HG02973 (cell line): Measurements from ENCODE around the gene GSG1L.

Experiments used
- ATAC-seq: cut with Tn5 transposase; IDR thresholded peaks from one replicate; pipeline ENCODE4 v1.9.1; 2021; ENCODE audit warnings: moderate library complexity; ENCODE audit not compliant: unreplicated experiment

Gene GSG1L

DNA sequence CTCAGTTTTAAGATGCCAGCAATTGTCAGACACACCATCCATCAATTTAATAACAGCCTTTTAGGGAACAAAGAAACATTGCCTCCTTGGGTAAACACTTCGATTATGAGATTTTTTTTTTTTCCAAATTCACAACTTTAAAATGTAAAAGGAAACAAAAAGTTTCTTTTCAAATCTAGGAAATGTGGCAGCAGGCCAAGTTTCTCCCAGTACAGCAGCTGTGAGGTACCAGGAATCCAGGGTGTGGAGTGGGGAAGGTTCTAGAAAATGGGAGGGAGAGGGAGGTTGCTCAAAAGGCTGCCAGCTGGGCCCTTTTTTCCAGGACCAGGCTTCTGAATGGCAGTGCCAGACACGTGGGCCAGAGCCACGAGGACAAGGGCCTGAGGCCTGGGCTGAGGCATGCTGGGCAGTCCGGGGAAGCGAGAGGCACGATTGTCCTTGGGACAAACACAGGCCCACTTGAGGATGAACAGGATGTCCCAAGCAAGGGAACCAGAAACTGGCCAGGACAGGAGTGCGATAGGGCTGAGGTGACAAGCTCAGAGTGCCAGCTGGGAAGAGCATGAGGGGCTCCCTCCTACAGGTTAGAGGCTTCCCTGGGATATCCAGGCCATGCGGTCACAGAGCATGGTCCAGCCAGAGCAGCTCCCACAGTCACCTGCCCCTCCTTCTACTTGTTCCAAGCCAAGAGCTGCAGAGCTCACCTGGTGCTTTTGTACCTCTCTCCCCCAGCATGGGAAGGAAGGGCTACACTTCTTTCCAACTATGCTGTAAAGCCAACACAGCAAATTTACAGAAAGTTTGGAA, 298.4 kb downstream of the GSG1L start:
- no peak for ATAC-seq

DNA sequence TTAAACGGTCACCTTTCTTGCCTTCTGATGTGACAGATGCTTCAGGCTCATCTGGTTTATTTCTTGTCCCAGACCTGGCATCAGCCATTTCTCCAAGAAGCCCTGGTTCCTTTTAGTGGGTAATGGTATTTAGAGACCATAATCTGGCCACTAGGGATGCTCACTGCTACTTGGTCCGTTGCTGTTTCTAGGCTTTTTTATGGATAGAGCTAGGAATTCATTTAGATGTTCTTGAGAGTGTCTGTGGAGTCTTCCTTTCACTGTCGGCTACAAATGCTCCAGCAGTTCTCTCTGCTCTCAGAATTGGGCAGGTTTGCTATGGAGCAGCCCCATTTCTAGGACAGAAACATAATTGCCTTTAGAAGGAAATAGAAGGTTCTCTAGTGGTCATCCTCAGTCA, 299.1 kb downstream of the GSG1L start:
- no peak for ATAC-seq

DNA sequence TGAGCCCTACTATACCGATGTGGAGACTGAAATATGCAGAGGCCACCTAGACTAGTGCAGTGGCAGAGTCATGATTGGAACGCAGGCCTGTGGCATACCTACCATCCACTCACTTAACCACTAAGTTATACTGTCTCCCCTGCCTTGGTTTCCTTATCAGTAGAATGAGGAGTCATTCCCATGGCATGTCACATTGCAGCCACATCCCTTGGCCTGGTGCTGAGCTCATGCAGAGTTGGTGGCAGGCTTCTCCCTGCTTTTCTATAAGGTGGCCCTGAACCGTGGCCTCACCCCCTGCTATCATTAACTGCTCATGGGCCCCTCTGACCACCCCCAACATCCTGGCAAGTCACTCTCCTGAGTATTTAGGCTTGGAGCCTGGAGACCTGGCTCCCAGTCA, 301.1 kb downstream of the GSG1L start:
- ATAC-seq = no peak

DNA sequence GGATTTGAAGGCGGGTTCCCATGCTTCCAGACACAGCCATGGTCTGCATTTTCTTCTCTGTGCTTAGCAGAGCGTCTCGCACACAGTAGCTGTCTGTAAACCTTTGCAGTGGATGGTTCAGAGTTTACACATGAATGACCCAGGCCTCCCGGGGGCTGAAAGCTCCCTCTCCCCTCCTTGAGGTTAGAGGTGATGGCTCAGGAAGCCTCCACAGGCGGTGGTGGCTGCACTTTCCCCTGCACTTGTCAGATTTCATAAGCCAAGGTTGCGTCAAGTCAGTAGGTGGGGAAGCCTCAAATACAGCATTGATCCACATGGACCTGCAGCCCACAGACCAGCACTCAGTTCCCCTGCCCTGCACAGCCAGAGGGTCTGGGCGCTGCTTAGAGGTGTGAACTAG, 301.7 kb downstream of the GSG1L start:
- no peak for ATAC-seq

DNA sequence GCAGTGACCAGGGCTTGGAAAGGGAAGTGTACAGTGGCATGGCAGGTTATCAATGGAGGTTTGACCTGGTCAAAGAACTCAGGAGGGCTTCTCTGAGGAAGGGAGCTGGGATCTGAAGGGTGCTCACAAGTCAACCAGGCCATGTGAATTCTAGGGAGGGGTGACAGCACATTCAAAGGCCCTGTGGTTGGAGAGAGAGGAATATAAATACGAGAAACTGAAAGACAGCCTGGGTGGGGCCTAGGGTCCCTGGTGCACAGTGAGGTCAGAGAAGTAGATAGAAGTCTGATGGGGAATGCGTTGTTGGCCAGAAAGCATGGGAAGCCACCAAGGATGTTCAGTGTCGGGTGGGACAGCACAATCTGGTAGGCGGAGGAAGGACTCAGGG, 302.7 kb downstream of the GSG1L start:
- no peak for ATAC-seq

DNA sequence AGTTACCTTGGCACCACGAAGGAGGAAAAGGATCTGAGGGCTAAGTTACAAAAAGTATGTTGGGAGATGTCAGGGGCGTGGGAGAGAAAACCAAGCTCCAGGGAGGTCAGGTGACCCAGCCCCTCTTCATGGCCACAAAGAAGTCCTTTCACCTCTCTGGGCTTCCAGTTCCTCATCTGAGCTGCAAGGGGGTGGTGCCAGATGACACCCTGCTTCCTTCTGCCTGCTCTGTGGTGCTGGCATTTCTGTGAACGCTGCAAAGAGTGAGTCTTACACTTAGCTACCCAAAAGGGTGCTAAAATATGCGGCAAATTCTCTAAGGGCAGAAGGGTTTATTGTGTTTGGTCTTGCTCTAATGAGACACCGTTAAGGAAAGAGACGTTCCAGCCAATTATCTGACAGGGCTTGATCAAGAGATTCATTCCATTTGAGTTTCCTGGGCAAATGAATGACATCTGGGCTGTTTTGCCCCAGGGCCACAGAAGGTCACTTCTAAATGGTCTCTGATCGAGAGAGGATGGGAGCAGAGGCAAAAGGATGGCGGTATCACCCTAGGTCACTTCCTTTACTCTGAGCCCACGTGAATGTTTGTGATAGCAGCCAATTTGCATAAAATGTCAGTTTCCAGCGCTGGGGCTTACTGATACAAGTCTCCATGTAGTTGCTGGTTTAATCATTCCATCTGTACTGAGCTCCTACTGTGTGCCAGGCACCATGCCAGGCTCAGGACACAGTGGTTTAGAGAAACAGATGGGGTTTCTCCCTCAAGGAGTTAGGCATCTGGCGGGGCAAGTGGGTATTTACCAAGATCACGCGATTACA, 303.3 kb downstream of the GSG1L start:
- no peak for ATAC-seq

DNA sequence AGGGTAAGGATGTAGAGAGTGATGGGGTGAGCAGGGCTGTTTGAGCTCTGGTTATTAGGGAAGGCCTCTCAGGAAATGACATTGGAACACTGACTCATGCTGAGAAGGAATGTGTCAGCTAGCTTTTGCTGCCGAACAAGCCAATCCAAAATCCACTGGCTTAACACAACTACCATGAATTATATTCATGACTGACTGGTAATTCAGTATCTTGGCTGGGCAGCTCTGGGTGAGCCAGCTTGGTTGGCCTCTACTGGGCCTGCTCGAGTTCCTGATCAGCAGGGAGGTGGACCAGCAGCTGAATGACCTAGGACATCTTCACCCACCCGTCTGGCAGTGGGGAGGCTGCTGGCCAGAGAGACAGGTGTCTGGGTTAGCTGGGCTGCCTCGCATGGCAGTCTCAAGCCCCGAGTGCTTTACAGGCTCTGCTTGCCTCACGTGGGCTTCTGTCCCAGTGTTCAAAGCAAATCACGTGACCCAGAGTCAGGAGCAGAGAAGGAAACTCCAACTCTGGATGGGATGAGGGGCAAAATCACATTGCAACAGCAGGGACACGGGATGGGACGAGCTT, 304.1 kb downstream of the GSG1L start:
- ATAC-seq = no peak

DNA sequence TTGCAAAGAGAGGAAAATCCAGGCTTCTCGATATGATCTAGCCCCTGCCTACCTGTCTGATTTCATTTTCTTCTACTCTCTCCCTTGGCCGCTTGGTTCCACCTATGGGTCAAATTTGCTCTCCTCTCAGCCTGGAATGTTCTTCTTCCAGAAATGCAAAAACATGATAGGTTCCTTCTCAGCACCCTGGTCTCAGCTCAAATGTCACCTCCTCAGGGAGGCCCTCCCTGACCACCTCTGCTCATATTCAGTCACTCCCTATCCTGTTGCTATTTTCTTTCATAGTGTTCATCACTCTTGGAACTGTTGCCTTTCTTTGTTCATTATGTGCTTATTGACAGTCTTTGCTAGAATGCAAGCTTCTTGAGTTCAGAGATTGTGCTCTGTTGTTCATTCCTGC, 305.0 kb downstream of the GSG1L start:
- no peak for ATAC-seq

DNA sequence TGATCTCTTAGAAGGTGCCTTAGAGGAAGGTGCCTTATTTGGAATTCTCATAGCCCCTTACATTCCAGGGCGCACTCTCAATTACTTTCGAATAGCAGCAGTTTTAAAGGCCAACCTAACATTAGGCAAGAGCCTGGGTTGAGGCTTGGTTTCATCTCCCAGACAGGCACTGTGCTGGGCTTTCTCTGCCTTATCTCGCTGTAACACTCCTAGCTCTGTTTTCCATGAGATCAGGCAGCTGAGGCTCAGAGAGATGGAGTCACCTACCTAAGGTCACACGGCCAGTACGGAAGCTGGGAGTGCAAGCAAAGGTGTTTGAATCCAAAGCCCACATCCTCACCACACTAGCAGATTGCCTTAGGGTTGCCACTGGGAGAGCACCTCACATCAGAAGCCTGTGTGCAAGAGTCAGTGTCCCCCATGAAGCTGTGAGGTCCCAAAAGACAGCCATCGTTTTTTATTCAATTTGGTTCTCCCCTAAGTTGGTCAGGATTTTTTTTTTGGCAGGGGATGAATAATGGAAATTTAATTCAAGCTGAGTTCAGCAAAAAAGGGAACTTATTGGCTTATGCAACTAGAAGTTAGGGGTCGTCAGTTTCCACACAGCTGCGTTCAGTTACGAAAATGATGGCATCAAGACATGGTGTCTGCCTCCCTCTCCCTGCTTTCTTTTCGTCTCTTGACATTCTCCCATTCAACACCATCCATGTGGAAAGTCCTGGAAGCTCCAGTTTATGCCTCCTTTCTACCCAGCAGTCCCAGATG, 307.1 kb downstream of the GSG1L start:
- no peak for ATAC-seq

DNA sequence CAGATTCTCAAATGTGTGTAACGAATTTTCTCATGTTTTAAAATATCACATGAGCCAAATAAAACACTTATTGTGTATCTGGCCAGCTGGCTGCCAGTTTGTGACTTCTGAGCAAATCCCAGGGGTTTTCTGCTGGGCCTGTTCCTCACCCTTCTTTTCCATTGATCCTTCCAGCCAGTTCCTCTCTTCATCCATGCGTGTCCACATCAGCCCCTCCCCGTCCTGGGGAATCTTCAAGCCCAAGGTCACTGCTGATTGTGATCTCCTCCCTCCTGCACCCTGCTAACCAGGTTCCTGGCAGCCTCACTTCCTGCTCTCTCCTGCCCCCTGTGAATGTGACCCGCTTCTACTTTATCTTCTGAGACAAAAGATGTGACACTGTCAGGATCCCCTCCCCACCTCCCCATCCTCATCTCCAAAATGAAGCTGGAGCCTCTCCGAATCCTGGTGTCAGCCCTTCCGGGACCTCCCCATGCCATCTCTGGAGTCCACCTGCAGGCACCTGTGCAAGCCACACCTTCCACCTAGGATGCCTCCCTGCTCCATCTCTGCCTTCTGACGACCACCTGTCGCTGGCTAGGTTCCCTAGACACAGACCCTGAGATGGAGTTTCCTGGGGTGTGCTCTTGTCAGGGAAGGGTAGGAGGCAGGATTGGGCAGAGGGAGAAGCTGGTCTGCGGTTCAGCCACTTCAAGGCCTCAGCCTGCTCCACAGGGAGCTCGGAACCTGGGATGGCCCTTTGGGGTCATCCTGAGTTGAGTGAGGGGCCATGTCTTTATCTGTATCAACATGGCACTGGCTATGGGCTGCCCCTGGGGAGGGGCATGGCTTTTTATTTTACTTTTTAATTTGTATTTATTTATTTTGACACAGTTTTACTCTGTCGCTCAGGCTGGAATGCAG, 308.5 kb downstream of the GSG1L start:
- ATAC-seq = no peak

DNA sequence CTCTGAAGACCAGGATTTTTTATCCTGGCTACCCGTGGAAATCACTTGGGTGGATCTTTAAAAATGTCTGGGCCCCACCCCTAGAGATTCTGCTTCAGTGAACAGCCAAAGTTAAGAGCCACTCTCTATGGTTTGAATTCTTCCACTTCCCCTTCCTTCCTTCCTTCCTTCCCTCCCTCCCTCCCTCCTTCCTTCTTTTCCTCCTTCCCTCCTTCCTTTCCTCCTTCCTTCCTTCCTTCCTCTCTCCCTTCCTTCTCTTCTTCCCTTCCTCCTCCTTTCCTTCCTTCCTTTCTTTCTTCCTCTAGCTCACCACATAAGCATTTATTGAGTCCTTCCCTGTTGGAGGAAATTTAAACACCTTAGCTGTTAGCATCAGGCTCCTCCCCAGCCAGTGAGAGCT, 310.0 kb downstream of the GSG1L start:
- ATAC-seq = no peak

DNA sequence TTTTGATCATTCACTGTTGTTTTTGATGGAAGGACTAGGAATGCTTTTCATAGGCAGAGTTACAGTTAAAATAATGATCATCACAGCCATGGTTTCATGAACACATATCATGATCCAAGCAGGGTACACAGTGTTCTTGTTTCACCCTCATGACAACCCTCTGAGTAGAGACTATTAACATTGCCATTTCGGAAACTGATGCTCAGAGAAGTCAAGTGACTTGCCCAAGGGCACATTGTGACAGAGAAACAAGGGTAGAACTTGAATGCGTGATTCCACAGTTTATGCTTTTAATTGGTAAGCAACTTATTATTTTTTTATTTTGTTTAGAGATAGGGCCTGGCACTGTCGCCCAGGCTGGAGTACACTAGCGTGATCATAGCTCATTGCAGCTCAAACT, 311.3 kb downstream of the GSG1L start:
- ATAC-seq = no peak

DNA sequence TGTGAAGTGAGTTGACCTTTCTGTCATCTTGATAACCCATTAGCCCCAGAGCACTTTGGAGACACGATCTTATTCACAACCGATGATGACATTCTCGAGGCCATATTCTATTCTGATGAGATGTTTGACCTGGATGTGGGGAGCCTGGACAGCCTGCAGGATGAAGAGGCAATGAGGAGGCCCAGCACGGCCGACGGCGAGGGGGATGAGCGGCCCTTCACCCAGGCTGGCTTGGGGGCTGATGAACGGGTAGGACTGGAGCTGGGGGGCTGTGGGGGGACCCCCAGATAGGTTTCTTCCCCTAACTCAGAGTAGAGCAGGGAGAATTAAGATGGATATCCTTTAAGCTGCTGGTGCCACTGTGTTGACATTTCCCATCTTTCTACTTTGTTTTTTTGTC, 311.8 kb downstream of the GSG1L start:
- no peak for ATAC-seq

DNA sequence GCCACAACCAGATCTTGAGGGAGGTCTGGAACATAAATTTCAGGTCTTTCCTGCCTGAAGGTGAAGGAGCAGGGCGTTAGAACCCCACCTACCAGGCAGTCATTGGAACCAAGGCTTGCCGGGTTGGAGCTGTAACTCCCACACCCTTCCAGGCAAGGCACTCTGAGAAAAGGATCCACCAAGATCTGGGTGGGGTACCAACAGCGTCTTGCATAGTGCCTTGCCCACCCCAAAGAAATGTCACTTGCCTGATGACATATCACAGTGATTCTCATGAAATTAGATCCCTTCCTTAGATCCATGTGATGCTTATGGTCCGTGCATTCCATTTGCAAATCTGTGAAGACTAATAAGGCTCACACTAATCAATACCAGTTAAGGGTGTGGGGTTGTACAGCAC, 312.3 kb downstream of the GSG1L start:
- ATAC-seq = no peak

DNA sequence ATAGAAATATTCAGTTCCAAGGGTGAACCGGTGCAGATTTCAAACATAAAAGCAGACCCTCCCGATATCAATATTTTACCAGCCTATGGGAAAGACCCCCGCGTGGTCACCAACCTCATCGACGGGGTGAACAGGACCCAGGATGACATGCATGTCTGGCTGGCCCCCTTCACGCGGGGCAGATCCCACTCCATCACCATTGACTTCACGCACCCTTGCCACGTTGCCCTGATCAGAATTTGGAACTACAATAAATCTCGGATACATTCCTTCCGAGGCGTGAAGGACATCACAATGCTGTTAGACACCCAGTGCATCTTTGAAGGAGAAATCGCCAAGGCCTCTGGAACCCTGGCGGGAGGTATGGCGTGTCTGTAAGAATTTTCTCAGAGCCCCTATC, 313.6 kb downstream of the GSG1L start:
- no peak for ATAC-seq

DNA sequence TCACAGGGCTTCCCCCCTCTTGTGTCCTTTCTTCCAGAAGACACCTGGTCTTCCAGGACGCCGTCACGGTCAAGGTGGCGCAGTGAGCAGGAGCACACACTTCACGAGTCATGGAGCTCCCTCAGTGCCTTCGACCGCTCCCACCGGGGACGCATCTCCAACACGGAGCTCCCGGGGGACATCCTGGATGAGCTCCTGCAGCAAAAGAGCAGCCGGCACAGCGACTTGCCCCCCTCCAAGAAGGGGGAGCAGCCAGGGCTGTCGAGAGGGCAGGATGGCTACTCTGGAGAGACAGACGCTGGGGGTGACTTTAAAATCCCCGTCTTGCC, 314.0 kb downstream of the GSG1L start:
- no peak for ATAC-seq

DNA sequence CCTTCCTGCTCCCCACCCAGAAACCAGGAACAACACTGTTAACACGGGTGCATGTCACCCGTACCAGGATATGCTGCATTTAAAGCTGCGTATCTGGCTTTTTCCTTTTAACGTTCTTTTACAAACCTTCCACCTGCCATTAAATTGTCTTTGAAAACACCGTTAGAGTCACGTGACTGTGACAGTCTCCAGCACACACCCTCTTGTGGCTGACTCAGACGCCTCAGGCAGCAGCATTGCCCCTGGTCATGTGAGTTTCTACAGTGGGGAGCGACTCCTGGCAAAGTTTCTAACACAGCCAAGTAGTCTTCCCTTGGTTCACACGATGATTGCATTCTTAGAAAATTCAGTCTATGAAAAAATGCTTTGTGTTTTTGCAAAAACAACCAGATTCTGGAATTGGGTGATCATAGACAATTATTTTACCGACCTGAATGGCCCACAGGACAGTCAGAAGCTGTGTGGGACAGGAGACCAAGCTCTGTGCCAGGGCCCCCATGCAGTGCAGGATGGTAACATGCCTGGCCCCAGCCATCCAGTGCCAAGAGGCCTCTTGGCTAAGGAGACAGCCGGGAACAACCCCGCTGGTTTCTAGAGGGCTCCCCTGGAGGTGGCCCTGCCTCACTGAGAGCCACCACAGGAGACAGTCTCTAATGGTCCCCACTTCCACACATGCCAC, 314.5 kb downstream of the GSG1L start:
- no peak for ATAC-seq

DNA sequence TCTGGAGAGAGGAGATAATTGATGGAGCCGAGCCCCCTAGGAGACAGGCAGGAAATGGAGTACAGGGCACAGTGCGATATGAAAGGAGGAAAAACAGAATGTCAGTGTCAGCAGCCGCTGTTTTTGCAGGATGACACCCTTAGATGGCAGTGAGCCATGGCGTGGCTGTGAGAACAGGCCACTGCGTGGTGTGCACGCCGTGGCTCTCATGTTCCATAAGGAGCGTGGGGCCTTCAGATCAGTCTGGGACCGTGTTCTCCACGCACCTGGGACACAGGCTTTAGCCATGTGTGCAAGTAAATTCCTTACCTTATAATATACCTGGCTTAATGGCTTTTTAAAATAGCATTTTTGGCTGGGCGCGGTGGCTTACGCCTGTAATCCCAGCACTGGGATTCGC, 315.6 kb downstream of the GSG1L start:
- ATAC-seq = no peak

DNA sequence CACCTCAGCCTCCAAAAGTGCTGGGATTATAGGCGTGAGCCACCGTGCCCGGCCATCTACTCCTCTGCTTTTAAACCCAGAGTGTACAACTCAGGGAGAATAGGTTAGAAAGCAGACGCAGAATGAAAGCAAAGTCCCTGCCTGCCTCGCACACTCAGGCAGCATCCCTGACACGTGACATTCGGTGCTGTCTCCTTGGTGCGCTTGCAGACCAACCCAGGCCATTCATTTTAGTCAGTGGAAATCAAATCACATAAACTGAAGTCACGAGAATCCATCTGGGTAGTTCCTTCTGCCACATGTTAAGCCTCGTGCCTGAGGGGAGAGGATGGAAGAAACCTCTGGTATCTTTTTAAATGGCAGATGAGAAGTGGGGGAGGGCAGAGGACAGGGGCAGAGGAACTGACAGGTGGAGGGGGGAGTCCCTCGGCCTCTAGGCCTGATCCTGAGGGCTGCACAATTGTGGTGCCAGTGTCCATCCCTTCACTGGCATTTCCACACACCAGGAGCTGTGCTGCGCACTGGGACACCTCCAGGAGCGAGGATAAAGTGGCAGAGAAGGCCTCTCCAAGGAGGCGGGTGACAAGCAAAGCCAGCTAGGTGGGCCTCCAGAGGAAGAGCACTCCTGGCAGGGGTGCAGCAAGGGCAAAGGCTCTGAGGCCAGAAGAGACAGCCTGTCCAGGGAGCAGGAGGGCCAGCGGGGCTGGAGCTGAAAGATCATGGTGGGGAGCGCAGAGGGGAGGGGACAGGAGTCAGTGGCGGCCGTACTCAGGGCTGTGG, 317.2 kb downstream of the GSG1L start:
- ATAC-seq = no peak
